Gastrocnemius medialis (tissue), 4 donors: Measurements from ENCODE around the gene MEGF11.

Source experiments
- CTCF ChIP-seq, 5 experiments: fragments of 450-650 bp in 3 of 5; fragments of 200-600 bp in 2 of 5; sonication (generic) in 2 of 5; IDR thresholded peaks in 4 of 5; conservative IDR thresholded peaks in 1 of 5; 1 replicate in 4 of 5; 2 replicates in 1 of 5; pipeline ENCODE4 v1.5.1; 2016 to 2019; ENCODE audit warnings: antibody characterized with exemption in 5 of 5, mild to moderate bottlenecking in 3 of 5, moderate library complexity in 3 of 5
- POLR2A ChIP-seq, 2 donors: fragments of 450-650 bp; IDR thresholded peaks; one replicate each; pipeline ENCODE4 v1.6.1; 2017; ENCODE audit warnings: antibody characterized with exemption in 2 of 2, mild to moderate bottlenecking in 2 of 2, moderate library complexity in 2 of 2

DNA sequence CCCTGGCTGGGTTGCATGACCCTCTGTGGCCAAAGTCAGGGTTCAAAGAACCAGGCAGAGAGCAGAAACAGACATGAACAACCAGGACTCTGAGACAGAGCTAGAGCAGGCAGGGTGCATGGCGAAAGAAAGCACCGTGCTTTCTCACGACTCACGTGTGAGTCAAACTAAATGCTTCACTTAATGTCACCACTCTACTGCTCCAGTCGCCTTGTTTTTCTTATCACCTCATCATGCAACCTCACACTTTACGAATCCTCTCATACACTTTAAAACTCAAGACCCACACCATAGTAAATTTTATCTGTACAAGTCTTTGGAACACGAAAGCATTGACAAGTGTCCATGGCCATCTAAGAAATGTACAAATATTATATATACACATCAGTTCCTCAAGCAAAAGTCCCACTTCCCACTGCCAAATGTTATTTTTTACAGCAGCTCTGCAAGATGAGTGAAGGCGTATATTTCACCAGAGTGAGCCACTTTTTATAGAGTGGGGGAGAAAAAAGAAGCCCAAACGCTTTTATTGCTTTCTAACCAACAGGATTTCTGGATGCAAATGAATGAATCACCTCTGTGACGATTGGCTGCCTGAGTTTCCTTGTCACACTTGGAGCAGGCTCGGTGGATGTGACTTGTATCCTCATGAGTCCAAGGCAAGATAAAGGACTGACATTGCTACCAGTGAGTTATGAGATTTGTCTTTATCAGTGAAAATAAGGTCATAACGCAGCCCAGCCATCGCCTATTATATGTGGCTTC is 16.0 kb upstream of the MEGF11 start:
- TF ChIP-seq CTCF (IDR thresholded peaks at IDR 0.05 in 4 of 5, conservative IDR thresholded peaks at IDR 0.05 in 1 of 5) (no peak), POLR2A (IDR thresholded peaks at IDR 0.05) (no peak)
